ENCODE measurements around the gene EPS8.

Gene EPS8

DNA sequence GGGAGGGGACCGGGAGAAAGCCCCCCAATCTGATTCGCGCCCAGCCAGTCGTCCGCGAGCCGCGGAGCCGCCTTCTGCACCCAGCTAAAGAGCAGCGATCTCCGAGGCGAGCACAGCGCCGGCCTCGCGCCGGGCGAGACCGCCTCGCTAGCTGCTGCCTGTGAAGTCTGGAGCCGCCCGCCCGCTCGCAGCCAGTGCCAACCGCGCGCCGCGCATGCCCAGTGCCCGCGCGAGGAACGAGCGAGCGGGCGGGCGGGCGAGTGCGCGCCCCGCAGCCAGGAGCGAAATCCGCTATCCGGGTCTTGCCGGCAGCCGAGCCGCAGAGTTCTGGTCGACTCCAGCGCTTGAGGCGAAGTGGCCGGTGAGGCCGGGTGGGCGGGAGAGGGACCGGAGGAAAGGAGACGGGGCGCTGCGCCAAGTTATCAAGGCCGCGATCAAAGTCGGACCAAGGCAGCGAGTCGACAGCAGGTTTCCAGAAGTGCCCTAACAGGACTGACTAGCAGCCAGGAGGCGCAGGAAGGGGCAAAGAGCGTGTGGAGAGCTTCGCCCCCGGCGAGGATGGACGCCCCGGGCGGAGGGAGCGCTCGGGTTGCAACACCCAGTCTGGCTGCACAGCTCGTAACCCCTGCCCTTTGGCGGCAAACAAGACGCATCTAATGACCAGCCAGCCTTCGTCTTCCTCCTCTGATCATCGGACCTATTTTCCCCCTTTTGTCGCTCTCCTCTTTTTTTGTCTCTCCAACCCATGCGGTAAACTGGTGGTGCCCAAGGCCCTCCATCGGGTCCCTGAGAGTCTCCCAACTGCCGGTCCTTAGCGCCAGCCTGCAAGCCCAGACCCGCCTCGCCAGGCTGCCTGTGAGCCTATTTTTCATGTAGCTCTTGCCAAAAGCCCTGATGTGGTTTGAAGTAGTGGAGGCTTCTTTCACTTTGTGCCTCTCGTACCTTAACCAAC lies at the start of gene EPS8:
EPS8 (minus strand) TSS at position 169 of the 952 bp plus-strand sequence. CDS start 106,437 bp downstream, outside the sequence.
- peak; percentile 96 to 99 (median 98) for DNase-seq

DNA sequence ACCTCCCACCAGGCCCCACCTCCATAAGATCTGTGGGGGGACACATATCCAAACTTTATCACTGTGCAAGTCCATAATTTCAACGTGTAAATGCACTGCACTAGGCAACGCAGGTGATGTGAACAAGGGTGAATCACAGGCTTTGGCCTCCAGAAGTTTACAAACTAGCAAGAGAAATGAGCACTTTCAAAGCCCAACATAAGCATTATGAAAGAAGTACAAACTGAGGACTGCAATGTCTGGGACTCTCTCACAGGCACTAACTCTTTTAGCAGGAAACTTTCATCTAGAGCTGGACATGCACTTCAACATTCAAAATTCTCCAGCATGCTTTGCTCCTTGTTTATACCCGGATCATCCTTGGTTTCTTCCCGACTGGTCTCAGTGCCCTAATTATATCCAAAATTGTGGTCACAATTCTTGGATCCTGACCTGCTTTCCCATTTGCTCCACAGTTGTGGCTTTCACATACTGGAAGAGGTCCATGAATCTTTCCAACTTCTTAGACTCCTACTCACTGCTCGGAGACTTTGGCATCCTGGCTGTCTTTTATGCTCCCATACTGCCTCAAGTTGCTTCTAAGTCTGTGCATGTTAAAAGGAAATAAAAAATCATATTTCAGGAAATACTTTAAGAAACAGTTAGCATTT lies 48.1 kb upstream of the EPS8 start:
- DNase-seq, result no peak

DNA sequence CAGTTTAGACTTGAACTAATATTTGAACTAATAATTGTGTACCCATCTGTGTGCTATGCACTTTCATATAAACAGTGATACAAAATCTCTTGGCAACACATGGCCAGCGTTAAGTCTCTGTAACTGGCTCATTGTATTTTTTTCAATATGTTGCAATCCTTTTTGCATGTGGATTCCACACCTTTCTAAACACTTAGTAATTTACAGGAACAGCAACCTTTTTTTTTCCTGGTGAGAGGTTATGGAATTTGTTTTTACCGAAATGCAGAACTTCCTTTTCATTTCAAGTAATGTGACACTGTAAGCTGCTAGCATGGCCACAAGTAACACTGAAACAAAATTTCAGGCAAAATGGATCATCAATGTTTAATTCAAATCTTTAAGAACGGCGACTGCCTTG lies 45.4 kb upstream of the EPS8 start:
- DNase-seq, result no peak

DNA sequence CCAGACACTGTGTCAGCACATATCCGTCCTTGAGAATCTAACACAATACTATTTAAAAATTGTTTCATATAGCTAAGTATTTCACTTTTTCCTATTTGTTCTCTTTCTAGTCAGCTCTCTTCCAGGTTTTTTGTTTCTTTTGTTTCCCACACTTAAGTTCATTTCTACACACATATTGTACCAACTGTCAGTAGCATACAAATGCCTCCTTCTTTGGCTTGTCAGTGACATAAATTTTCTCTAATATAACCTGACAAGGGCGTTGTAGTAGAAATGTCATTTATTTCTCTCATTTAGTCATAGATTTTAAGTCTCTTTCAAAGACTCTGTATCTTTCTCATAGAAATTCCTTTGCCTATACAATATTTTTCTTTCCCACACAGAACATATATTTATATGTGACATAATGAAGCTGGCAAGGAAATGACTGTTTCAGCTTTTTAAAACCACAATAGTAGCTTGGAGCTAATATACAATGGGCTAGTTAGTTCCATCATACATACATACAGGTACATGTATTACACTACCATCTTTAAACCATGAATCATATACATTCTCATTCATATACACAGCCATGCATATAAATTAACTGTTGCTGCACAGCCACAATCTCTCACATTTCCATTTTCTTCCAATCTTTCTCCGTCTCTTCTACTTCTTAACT lies 42.3 kb upstream of the EPS8 start:
- no peak for DNase-seq

DNA sequence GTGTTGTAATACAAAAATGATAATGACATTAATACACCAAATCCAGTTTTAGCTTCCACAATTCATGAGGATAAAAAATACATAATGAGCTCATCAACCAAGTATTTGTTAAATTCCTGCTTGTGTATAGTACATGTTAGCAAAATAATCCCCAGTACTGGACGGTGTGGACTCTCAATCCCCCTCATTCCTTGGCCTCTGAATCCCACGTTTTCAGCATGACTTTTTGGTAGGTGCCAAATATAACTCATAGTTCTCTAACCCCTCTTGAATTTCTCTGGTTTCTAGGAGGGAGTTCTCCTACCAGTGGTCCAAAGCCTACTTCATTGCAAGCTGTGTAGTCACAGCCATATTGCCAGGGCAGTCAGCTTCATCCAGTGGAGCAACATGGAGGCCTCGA lies 41.4 kb upstream of the EPS8 start:
- no peak for DNase-seq

DNA sequence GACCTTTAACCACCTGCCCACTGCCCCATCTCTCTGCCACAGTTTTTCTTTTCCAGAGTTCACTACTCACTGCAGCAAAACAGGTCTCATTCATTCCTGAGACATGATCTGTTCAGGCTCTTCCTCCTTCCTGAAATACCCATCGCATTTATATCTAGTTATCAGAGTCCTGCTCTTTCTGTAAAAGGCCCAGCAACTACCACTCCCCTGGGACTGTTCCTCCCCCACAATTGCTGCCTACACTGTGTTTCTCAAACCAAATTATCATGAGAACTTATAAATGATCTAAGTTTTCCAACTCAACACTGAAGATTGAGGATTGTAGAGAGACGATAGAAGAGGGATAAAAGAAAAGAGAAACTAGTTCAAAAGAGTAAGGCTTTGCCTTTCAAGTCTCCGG lies 40.8 kb upstream of the EPS8 start:
- DNase-seq, result no peak

DNA sequence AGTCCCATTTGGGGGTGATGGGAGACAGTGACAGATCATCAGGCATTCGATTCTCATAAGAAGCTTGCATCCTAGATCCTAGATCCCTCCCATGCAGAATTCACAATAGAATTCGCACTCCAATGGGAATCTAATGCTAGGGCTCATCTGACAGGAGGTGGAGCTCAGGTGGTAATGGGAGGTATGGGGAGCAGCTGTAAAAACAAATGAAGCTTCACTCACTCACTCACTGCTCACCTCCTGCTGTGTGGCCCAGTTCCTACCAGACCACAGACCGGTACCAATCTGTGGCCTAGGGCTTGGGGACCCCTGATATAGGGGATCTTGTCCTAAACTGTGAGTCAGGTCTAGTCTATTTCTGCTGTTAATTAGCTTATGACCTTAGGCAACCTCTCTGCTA lies 40.1 kb upstream of the EPS8 start:
- DNase-seq, result peak in 1 of 3 experiments; percentile 18

DNA sequence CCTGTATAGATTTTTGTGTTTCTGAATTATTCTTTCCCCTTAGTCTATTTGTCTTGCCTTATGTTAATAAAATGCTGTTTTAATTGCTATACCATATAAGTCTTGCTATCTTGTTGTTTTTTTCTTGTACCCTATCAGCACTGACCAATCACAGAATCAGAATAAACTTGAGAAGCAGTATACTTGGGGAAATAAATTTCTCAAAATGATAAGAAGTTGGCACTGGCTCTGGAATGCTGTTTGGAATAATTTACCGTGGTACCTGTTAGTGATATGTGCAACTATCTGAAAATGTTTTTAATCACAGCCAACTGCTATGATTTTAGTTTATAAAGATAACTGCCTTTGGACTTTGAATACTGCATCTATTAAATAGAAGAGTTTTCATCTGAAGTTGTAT lies 37.9 kb upstream of the EPS8 start:
- DNase-seq, result no peak

DNA sequence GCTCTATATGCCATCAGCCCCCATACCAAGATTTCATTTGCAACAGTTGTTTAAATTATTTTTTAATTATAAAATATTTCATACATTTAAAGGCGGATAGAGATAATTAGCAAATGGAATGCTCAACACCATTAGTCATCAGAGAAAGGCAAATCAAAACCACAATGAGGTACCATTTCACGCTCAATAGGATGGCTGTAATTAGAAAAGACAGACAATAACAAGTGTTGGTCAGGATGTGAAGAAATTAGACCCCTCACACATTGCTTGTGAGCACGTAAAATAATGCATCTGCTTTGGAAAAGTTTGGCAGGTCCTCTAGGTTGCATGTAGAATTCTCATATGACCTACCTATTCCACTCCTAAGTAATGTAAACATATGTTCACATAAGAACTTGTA lies 35.3 kb upstream of the EPS8 start:
- DNase-seq, result no peak

DNA sequence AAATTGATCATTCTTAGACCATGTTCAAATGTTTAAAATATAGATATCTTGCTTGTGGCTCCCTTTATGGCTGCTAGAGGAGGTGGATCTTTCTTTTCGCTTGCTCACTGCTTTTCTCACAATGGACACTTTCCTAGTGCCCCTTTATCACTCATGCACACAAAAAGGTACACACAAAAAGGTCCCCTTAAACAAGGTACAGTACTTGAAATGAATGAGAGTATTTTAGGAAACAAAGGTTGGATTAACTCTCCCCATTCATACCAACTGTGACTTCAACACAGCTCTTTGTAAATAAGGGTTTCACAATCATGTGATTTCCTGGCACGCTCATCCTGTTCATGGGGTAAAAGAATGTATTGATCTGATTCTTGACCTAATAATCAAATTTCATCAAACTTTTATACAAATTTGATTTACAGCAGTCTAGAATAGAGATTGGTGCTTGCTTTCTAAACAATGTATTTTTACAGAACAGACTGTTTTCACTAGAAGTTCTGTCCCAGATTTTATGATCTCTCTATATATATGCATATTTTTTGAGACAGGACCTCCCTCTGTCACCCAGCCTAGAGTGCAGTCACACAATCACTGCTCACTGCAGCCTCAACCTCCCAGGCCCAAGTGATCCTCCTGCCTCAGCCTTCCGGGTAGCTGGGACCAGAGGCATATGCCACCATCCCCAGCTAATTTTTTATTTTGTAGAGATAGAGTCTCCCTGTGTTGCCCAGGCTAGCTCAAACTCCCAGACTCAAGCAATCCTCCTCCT lies 34.4 kb upstream of the EPS8 start:
- DNase-seq, result no peak

DNA sequence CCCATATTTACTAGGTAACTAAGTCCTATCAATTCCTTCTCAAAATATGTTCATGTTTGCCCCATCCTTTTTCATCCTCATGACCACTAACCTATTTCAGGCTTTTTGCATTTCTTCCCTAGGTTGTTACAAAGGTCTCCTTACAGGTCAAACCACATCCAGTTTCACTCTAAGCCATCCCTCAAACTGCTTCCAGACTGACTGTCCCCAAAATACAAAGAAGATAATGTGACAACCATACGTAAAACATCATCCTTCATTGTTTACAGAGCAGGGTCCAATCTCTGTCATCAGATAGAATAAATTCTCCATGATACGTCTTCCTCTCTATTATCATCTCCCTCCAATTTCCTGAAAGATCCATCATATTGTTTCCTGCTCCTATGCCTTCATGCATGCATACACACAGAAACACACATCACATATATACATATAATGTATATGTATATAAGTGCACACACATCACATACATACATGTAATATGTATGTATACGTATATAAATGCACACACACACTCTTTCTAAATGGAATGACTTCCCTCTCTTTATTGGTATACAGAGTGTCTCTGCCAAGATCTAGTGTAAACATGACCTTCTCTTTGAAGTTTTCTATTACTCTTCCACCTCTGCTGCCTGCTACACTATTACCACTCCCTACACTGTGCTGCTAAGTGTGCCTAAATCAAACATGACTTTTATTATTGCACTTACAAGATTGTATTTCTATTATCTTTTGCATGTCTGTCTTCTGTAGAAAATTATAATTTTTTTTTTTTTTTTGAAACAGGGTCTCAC lies 30.7 kb upstream of the EPS8 start:
- DNase-seq, result no peak

DNA sequence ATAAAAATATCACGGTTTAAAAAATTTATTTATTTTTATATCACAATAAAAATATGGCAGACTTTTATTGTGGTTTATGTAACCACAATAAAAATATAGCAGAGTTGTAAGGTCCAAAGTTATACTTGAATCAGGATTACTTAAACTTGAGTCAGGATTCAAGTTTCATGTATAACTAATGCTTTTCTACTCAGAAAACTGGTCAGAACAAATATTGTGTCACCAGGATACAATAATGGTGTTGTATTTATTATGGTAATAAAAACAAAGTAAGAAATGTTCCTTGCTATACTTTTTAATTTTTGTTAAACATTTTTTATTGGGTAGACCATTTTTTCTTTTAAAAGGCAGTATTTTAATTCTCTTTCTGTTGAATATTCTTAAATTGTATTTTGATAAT lies 29.2 kb upstream of the EPS8 start:
- DNase-seq, result no peak

DNA sequence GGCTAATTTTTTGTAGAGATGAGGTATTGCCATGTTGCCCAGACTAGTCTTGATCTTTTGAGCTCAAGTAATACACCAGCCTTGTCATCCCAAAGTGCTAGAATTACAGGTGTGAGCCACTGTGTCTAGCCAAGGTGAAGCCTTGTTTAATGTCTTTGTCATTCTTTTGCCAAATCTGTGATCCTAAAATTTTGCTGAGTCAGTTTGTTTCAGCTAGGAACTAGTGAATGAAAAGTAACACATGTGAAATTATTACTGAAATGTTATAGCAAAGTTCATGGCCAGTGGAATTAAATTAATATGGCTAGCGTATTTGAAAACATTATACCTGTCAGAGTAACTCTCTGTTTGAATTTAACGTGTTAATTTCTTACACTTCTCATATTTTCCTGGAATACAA lies 26.5 kb upstream of the EPS8 start:
- no peak for DNase-seq

DNA sequence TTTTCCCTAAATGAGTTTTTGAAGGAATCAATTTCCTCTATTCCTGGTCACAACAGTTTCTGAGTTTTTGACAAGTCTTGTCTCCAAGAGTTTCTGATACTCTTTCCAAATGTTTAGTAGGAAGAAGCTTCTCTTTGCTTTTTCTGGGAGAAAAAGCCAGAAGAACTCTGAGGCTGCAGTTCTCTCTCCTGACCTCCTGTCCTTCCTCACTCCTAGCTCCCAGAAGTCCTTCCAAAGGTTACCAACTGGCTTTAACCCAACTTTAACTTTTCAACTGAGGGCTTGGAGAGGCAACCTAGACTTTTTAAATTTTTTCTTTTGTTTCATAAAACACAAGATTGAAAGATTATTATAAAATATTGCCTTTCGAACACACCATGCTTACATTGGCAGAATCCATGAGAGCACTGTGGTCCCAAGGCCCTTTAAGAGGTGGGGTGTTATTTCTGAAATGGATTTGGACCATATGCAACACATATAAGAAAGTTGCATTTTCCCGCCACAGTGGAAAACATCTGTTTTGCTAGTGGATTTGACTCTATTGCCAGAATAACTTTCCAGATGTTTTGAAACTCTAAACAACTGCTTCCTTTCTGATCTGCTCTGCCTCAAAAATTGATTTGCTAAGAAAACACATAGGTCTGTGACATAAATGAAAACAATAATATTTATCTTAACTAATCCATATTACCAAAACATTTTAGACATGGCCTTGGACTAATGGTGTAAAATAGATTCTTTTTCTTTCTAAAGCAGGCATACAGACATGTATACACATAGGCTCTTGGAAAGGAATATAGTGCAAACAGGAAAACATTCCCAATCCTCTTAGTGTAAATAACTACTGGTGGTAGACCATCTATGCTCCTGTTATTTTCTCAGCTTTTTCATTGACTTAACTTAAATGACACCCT lies 22.3 kb upstream of the EPS8 start:
- no peak for DNase-seq

DNA sequence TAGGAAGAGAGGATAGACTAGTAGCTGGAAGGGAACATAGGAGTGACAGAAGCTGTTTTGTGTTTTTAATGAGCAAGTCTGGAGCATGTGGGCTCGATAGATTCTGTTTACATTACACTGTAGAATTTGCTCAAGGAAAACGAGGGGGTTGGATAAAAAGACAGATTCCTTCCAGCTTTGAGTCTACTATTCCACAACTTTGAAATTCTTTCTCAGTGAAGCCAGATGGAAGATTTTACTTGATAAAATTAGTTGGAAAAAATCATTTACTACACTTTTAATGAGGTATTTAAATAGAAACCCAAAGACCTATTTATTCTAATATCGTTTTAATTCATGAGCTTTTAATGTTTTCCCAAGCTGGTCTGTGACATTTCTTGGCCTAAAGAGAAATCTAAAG lies 19.5 kb upstream of the EPS8 start:
- peak in 1 of 3 experiments; percentile 36 for DNase-seq

DNA sequence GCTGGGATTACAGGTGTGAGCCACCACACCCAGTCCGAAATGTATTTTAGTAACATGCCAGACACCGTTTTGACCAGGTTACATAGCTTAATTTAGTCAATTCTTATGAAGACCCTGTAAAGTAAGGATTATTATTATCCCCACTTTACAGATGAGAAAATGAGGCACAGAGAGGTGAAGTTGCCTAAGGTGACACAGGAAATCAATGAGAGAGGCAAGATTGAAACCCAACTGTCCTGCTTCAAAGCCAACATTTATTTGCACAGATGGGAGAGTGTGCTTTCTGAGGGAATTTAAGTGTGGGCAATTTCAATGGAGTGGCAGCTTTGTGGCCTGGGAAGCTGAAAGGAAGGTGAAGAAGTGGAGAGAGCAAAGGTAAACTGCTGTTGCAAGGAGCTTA lies 19.1 kb upstream of the EPS8 start:
- no peak for DNase-seq

DNA sequence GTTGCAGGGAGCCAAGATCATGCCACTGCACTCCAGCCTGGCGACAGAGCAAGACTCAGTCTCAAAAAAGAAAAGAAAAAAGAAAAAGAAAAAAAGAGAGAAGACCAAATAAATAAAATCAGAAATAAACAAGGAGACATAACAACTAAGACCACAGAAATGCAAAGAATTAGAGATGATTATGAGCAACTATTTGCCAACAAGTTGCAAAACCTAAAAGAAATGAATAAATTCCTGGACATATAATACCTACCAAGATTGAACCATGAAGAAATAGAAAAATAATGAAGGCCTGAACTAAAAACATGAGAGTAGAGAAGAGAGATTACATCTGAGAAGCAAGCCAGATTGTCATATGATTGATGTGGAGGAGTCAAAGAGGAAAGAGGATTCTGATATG lies 17.6 kb upstream of the EPS8 start:
- no peak for DNase-seq

DNA sequence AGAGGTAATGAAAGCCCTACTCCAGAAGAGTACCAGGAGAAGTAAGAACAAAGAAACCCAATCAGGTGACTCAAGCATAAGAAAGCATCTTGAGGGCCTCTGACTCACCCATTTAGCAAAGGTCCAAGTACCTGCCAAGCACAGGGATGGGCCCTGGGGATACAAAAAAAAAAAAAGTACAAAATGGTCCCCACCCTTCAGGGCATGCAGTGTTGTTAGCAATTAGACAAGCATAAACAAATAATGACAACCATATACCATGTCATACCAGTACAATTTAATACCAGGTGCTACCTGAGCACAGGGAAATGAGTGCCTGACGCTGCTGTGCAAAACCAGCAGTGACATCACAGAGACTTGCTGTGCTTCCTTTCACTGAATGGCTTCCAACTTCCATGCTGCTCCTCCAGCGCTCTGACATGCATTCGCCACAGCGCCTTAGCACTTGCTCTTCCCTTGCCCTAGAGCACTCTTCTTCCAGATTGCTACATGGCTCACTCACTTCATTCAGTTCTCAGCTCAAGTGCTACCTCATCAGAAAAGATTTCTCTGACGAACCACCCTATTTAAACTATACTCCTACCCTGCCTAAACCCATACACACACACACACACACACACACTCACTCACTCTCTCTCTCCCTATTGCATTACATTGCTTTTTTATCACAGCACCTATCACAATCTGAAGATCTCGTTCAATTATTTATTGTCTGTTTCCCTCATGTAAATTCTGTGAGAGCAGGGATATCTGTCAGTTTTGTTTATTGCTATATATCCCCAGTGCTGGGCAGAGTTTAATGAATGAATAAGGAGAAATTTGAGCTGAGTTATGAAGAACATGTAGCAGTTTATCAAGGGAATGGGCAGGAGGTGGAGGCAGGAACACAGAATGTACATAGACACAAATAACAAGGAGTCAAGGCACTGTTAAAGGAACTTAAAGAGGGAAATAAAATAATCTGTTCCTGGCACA lies 12.9 kb upstream of the EPS8 start:
- DNase-seq, result peak in 1 of 3 experiments; percentile 38

DNA sequence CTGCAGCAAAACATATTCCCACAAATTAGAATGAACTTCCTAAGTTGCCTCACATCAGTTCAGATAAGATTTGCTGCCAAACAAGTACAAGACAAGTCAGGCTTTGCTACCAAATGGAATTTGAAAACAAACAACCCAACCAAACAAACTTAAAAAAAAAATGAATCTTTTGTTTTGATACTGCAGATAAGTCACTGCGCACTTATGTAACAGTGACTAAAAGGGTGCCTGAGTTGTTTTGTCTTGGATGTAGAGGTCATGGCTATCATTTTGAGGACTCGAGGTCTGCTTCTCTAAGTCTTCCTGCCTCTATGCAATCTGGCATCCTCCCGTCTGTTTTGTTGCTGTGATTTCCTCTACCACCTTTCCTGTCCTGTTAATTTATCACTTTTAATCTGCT lies 11.1 kb upstream of the EPS8 start:
- no peak for DNase-seq

DNA sequence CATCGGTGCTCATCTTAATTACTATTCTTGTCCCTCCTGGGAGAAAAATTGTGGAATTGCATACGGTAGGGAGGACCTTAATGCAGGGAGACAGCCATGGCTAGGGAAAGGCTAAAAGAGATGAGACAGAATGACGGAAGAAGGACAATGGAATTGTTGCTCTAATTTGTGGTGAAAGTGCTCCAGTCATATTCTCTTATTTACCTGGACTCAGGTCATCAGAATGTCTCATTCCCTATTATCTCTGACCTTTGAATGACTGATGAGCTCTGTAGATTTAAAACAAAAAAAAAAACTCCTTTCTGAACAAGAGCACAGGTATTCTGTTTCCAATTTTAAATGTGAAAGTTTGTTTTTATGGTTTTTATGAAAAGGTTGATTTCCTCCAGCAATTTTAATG lies 8.6 kb upstream of the EPS8 start:
- DNase-seq, result no peak
